Stimulated activated naive B cell treated with anti-CD40 and anti-IgM and Interleukin-4, amounts not matched to agents 10 μg/mL and 1 μg/mL and 100 μg/mL, for 72 hours (primary cell): ENCODE results near the gene C1orf122.
A peak's percentile ranks its signal among the peaks of the same experiment; 100 is the strongest.
"Not testable (repeated sequence)": the region's sequence is repeated elsewhere in the genome, so short reads cannot be mapped to it uniquely, and the experiment has no call there.

ENCODE experiments used
- ATAC-seq, 2 donors: fragments of 150-1000 bp; cut with Tn5 transposase; replicated peaks; 2 replicates each; pipeline ENCODE4 v1.10.0; 2021; ENCODE audit warnings: moderate library complexity in 1 of 2
- DNase-seq: peaks from one replicate; pipeline ENCODE4 v3.0.0; 2021
- H3K27ac Mint-ChIP-seq: one replicate; pipeline ENCODE4 v1.8.0; 2022; ENCODE audit warnings: mild to moderate bottlenecking, mixed read lengths
- H3K27me3 Mint-ChIP-seq, 2 donors: one replicate each; pipeline ENCODE4 v1.8.0; 2022; ENCODE audit warnings: mixed read lengths in 2 of 2
- H3K36me3 Mint-ChIP-seq, 2 donors: one replicate each; pipeline ENCODE4 v1.8.0; 2022; ENCODE audit warnings: mixed read lengths in 2 of 2, mild to moderate bottlenecking in 1 of 2
- H3K4me1 Mint-ChIP-seq, 2 donors: one replicate each; pipeline ENCODE4 v1.8.0; 2022; ENCODE audit warnings: mixed read lengths in 2 of 2, mild to moderate bottlenecking in 1 of 2
- H3K4me3 Mint-ChIP-seq, 2 donors: one replicate each; pipeline ENCODE4 v1.8.0; 2022; ENCODE audit warnings: mild to moderate bottlenecking in 2 of 2, mixed read lengths in 2 of 2, moderate library complexity in 1 of 2
- H3K9me3 Mint-ChIP-seq, 2 donors: one replicate each; pipeline ENCODE4 v1.8.0; 2022; ENCODE audit warnings: mixed read lengths in 2 of 2, mild to moderate bottlenecking in 1 of 2

C1orf122 gene

GRCh38 chr1:37807555-37808368, at the start of gene C1orf122, which contains the start of gene YRDC:
C1orf122 (plus strand) TSS chr1:37807790; CDS start chr1:37808405, 615 bp downstream.
YRDC (minus strand) TSS chr1:37808208; CDS start chr1:37808180, 28 bp downstream.
- H3K4me1 Mint-ChIP-seq = peaks cover 25 to 68% of the 10 kb centered on the region in 2 donors
- no peaks in the 10 kb centered on the region for H3K27me3 Mint-ChIP-seq
- DNase-seq = peak; percentile 89
- H3K36me3 Mint-ChIP-seq = peaks cover 30 to 53% of the 10 kb centered on the region in 2 donors
- H3K27ac Mint-ChIP-seq = peak within 1 kb of the TSS; percentile 96
- H3K4me3 Mint-ChIP-seq = peak within 1 kb of the TSS; percentile 92 to 94
- peak; percentile 92 to 94 for ATAC-seq
- no peaks in the 10 kb centered on the region for H3K9me3 Mint-ChIP-seq

- Mint-ChIP-seq H3K36me3 (peaks cover 2 to 3% of the 10 kb centered on the region in 2 donors), H3K4me3 (no peak overlapping the region), H3K27ac (no peak overlapping the region), H3K4me1 (peaks cover 6 to 9% of the 10 kb centered on the region in 2 donors), H3K27me3 (peaks cover 26 to 45% of the 10 kb centered on the region in 2 donors), H3K9me3 (peaks cover 3% of the 10 kb centered on the region in 2 donors)
- DNase-seq = no peak
- ATAC-seq = no peak
Measured at GRCh38 chr1:37759451-37759850, 48.1 kb upstream of the C1orf122 start.

GRCh38 chr1:37761416-37762095, 46.0 kb upstream of the C1orf122 start:
- ATAC-seq = no peak
- H3K27ac Mint-ChIP-seq = no peak overlapping the region
- H3K27me3 Mint-ChIP-seq = peaks cover 45 to 53% of the 10 kb centered on the region in 2 donors
- DNase-seq = no peak
- peaks cover 6 to 8% of the 10 kb centered on the region in 2 donors for H3K36me3 Mint-ChIP-seq
- H3K4me1 Mint-ChIP-seq = peaks cover 20 to 25% of the 10 kb centered on the region in 2 donors
- no peak overlapping the region for H3K4me3 Mint-ChIP-seq
- H3K9me3 Mint-ChIP-seq = peaks cover 5 to 7% of the 10 kb centered on the region in 2 donors

- no peak overlapping the region for H3K4me3 Mint-ChIP-seq
- peaks cover 22 to 25% of the 10 kb centered on the region in 2 donors for H3K4me1 Mint-ChIP-seq
- DNase-seq (no peak), ATAC-seq (no peak)
- peaks cover 5 to 7% of the 10 kb centered on the region in 2 donors for H3K9me3 Mint-ChIP-seq
- H3K27ac Mint-ChIP-seq = no peak overlapping the region
- H3K27me3 Mint-ChIP-seq = peaks cover 51 to 63% of the 10 kb centered on the region in 2 donors
- H3K36me3 Mint-ChIP-seq = peaks cover 6 to 8% of the 10 kb centered on the region in 2 donors
Measured at GRCh38 chr1:37762516-37762915, 45.1 kb upstream of the C1orf122 start.

- peak overlapping the region; percentile 76 for H3K27ac Mint-ChIP-seq
- H3K4me3 Mint-ChIP-seq = no peak overlapping the region
Measured at GRCh38 chr1:37763791-37764413, 43.7 kb upstream of the C1orf122 start.

GRCh38 chr1:37764414-37764825, 43.2 kb upstream of the C1orf122 start:
- H3K4me3 Mint-ChIP-seq = peak overlapping the region; percentile 17 to 67
- H3K9me3 Mint-ChIP-seq = peaks cover 5 to 7% of the 10 kb centered on the region in 2 donors
- ATAC-seq (no peak), DNase-seq (no peak)
- H3K36me3 Mint-ChIP-seq = peaks cover 6 to 8% of the 10 kb centered on the region in 2 donors
- H3K27me3 Mint-ChIP-seq = peaks cover 66 to 80% of the 10 kb centered on the region in 2 donors
- peak overlapping the region; percentile 76 for H3K27ac Mint-ChIP-seq
- peaks cover 22 to 25% of the 10 kb centered on the region in 2 donors for H3K4me1 Mint-ChIP-seq

More at GRCh38 chr1:37763791-37764413, 43.7 kb upstream of the C1orf122 start:
- H3K27me3 Mint-ChIP-seq = peaks cover 61 to 75% of the 10 kb centered on the region in 2 donors
- peaks cover 22 to 25% of the 10 kb centered on the region in 2 donors for H3K4me1 Mint-ChIP-seq
- ATAC-seq (no peak), DNase-seq (no peak)
- peaks cover 5 to 7% of the 10 kb centered on the region in 2 donors for H3K9me3 Mint-ChIP-seq
- H3K36me3 Mint-ChIP-seq = peaks cover 6 to 8% of the 10 kb centered on the region in 2 donors

- Mint-ChIP-seq H3K27me3 (peaks cover 68 to 86% of the 10 kb centered on the region in 2 donors), H3K4me3 (peak within 1 kb of the TSS; percentile 67 to 70), H3K4me1 (peaks cover 22 to 25% of the 10 kb centered on the region in 2 donors), H3K9me3 (peaks cover 5 to 7% of the 10 kb centered on the region in 2 donors), H3K27ac (peak within 1 kb of the TSS; percentile 76), H3K36me3 (peaks cover 6 to 8% of the 10 kb centered on the region in 2 donors)
- DNase-seq (no peak), ATAC-seq (no peak)
Measured at GRCh38 chr1:37764888-37765441, 42.6 kb upstream of the C1orf122 start, which contains the start of gene EPHA10. EPHA10 (minus strand) TSS chr1:37765120; CDS start chr1:37765066, 54 bp downstream.

- DNase-seq = peak; percentile 17
- Mint-ChIP-seq H3K36me3 (peaks cover 6 to 8% of the 10 kb centered on the region in 2 donors), H3K27ac (peak overlapping the region; percentile 65), H3K27me3 (peaks cover 77 to 95% of the 10 kb centered on the region in 2 donors), H3K4me1 (peaks cover 22 to 25% of the 10 kb centered on the region in 2 donors), H3K4me3 (peak overlapping the region; percentile 61 to 70), H3K9me3 (peaks cover 5 to 7% of the 10 kb centered on the region in 2 donors)
- ATAC-seq = peak; percentile 79 to 88
Measured at GRCh38 chr1:37765916-37766664, 41.5 kb upstream of the C1orf122 start.

- peaks cover 5 to 7% of the 10 kb centered on the region in 2 donors for H3K9me3 Mint-ChIP-seq
- no peak for DNase-seq
- no peak overlapping the region for H3K27ac Mint-ChIP-seq
- peaks cover 6 to 8% of the 10 kb centered on the region in 2 donors for H3K36me3 Mint-ChIP-seq
- no peak for ATAC-seq
- peaks cover 22 to 25% of the 10 kb centered on the region in 2 donors for H3K4me1 Mint-ChIP-seq
- H3K4me3 Mint-ChIP-seq = no peak overlapping the region
- peaks cover 67 to 88% of the 10 kb centered on the region in 2 donors for H3K27me3 Mint-ChIP-seq
Measured at GRCh38 chr1:37767488-37767887, 40.1 kb upstream of the C1orf122 start.

GRCh38 chr1:37771440-37771839, 36.1 kb upstream of the C1orf122 start:
- not testable (repeated sequence) for H3K27ac Mint-ChIP-seq, DNase-seq, H3K4me1 Mint-ChIP-seq, ATAC-seq, H3K36me3 Mint-ChIP-seq, H3K9me3 Mint-ChIP-seq, H3K4me3 Mint-ChIP-seq
- peaks cover 39 to 65% of the 10 kb centered on the region in 2 donors for H3K27me3 Mint-ChIP-seq

GRCh38 chr1:37776946-37777516, 30.6 kb upstream of the C1orf122 start:
- DNase-seq (no peak), ATAC-seq (peak; percentile 88 to 93)
- Mint-ChIP-seq H3K27ac (peak overlapping the region; percentile 31), H3K4me1 (peaks cover 18 to 31% of the 10 kb centered on the region in 2 donors), H3K36me3 (no peaks in the 10 kb centered on the region), H3K27me3 (peaks cover 24 to 37% of the 10 kb centered on the region in 2 donors), H3K4me3 (no peak overlapping the region), H3K9me3 (peaks cover 4 to 6% of the 10 kb centered on the region in 2 donors)

GRCh38 chr1:37778654-37779053, 28.9 kb upstream of the C1orf122 start:
- ATAC-seq = no peak
- H3K36me3 Mint-ChIP-seq = no peaks in the 10 kb centered on the region

More at GRCh38 chr1:37778654-37779053, 28.9 kb upstream of the C1orf122 start:
- Mint-ChIP-seq H3K4me3 (no peak overlapping the region), H3K27me3 (peaks cover 17 to 27% of the 10 kb centered on the region in 2 donors), H3K27ac (no peak overlapping the region), H3K9me3 (peaks cover 0 to under 1% of the 10 kb centered on the region in 2 donors), H3K4me1 (peaks cover 18 to 37% of the 10 kb centered on the region in 2 donors)
- DNase-seq = no peak
